Activated T-cell treated with anti-CD3 and anti-CD28 coated beads for 48 hours (primary cell): Measurements from ENCODE around the gene MMP17.

ENCODE experiments used
- DNase-seq: peaks from one replicate; pipeline ENCODE4 v3.0.0-alpha.2; 2020; ENCODE audit warnings: low read depth

Gene MMP17

DNA sequence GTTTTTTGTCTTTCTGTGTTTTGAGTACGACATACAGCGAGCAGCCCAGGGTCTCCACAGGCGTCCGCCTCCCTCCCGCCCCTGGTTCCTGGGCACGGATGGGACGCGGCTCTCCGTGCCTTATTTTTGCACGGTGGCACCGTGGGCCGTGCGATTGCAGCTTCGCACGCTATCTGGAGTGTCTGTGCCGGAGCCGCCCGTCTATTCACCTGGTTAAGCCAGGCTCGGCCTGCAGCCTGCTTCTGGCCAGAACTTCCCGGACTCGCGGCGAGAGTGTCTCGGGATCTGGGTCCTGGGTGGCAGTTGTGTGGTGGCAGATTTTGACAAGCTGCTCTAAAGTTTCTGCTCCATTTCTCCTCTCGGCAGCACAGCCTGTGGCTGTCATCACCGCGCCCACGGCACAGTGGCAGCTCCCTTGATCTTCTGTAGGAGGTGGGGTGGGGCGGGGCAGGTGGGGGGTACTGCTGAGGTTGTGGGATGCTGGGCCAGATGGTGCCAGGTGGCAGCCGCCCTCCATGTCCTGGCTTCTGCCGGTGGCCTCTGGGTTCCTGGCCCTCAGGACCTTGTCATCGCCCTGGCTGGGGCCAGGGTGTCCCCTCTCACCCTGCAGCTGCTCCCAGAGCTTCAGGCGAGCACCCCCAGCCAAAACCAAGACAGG is 2.9 kb downstream of the MMP17 start:
- DNase-seq, result no peak

DNA sequence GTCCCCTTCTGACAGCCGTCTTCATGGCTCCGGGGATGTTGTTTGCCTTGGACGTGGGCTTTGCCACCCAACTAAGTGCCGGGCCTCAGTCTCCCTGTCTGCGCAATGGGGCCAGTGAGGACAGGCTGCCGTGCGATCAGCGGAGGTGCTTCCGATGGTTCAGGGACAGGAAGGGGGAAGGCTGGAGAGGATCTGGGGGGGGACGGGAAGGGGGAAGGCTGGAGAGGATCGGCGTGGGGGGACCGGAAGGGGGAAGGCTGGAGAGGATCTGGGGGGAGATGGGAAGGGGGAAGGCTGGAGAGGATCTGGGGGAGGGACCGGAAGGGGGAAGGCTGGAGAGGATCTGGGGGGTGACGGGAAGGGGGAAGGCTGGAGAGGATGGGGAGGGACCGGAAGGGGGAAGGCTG is 3.4 kb downstream of the MMP17 start:
- no peak for DNase-seq

DNA sequence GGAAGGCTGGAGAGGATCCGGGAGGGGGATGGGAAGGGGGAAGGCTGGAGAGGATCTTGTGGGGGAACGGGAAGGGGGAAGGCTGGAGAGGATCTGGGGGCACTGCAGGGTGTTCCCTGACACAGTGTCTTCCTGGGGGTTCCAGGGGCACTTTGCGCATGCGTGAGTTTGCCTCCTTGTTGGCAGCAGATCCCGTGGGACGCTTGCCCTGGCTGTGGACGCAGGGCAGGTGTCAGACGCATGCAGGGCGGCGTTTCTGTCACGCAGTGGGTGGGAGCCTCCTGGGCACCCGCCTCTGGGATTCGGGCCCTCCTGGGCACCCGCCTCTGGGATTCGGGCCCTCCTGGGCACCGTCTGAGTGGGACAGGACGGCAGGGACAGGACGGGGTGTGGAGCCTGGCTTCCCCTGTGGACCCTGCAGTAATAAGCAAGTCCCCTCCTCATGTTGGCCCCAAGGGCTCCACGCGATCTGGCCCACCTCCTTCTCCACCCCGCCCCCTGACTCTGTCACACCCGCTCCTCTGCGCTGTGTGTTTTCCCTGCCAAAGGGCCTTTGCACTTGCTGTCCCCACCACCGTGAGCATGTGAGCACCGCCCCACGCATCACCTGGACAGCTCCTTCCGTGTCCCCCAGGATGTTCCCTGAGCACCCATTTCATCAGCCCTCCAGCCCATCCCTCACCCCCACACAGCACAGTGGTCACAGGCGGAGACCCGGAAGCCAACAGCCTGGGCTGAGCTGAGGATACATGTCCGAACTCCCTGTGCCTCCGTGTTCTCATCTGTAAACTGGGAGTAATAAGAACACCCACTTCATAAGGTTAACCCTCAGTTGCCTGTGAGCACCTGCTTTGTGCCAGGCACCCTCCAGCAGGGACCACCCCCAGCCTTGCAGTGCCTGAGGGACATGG is 4.4 kb downstream of the MMP17 start:
- no peak for DNase-seq

GRCh38 chr12:131833288-131833895 is 5.2 kb downstream of the MMP17 start:
- DNase-seq, result no peak

DNA sequence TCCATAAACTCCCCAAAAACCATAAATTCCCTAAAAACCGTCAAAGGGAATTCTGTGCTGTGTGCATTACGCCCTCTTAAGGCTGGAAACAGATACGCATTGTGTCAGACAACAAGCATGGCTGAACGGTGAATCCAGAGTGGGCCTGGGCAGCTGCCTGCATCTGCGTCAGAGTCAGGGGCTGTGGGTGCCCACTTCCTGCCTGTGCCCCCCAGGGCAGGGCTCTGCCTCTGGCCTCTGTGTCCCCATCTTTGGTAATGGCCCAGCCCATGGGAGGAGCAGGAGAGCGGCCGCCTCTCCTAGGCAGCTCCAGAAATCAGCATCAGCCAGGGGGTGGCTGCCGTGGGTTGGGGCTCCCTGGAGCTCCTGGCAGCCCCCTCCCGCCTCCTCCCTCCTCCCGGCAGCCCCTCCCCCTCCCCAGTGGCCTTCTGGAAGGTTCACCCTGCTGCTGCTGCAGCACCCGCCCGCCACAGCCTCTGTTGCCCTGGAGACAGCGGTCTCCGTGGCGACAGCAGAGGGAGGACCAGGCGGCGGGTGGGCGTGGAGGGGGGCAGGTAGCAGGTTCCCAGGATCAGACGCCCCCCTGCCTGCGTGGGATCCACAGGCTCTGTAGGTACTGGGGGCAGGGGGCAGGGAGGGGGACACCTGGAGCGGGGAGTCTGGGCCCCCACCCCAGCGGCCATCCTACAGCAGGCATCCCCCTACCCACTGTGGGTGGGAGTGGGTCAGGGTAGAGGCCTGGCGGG is 5.9 kb downstream of the MMP17 start:
- DNase-seq, result no peak

- no peak for DNase-seq
Observed at GRCh38 chr12:131834798-131835615, 6.8 kb downstream of the MMP17 start.

- DNase-seq, result no peak
Observed at GRCh38 chr12:131835616-131836171, 7.5 kb downstream of the MMP17 start.

- DNase-seq, result no peak
Observed at GRCh38 chr12:131836193-131836592, 8.0 kb downstream of the MMP17 start.

- DNase-seq, result no peak
Observed at GRCh38 chr12:131836714-131837397, 8.7 kb downstream of the MMP17 start.

DNA sequence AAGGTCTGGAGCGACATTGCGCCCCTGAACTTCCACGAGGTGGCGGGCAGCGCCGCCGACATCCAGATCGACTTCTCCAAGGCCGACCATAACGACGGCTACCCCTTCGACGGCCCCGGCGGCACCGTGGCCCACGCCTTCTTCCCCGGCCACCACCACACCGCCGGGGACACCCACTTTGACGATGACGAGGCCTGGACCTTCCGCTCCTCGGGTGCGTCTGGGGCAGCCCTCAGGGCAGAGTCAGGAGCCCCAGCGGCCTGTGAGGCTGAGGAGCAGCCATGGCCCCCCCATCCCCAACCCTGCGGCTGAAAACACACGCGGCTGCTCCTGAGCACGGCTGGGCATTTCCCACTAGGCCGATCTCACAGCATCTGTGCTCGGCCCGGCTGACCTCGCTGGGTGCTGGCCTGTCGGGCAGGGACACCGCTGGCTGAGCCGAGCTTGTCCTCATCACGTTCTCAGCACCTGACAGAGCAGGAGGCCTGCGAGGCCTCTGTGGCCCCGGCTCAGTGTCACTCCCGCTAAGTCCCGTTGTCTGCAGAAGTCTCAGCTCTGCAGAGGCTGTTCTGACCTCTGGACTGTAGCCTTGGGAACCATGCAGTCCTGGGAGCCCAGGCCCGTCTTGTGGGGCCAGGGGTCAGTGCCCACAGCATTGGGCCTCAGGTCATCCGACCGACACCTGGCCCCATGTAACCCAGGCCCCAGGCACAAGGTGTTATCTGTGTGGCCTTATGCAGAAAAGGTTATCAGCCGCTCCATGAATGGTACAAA is 12.6 kb downstream of the MMP17 start:
- no peak for DNase-seq

- DNase-seq, result no peak
Observed at GRCh38 chr12:131841547-131841946, 13.4 kb downstream of the MMP17 start.

- no peak for DNase-seq
Observed at GRCh38 chr12:131842169-131842568, 14.0 kb downstream of the MMP17 start.

DNA sequence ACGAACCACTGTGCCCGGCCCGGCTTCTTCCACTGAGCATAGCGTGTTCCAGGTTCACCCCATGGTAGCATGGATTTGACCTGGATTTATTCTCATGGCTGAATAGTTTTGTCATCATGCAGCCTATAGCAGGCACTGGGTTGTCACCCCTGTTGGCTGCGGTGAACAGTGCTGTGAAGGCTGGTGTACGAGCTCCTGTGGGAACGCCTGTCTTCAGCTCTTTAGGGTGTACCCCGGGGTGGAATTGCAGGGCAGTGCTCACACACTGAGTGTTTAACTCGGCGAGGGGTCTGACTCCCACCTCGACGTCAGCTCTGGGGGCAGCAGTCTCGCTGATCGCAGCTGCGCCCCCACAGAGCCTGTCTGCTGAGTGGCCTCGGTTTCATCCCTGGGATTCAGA is 15.3 kb downstream of the MMP17 start:
- no peak for DNase-seq

- DNase-seq, result no peak
Observed at GRCh38 chr12:131844140-131844539, 15.9 kb downstream of the MMP17 start.

GRCh38 chr12:131844656-131845055 is 16.5 kb downstream of the MMP17 start:
- DNase-seq, result no peak

GRCh38 chr12:131845121-131845520 is 16.9 kb downstream of the MMP17 start:
- no peak for DNase-seq

DNA sequence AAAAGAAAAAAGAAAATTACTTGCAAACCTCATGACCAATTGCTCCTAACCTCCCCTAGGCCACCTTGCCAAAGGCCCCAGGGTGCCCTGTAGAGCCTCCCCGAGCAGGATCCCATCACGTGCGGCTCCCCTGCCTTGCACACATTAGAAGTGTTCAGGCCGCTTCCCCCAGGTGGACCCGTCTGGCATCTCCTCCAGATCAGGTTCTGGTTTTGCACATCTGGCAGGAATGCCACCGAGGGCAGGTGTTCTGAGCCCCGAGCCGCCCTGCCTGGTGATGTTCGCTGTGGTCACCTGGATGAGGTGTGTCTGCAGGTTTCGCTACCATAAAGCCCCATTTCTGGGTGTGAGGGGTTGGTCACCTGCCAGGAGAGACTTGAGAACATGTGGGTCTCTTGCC is 19.3 kb downstream of the MMP17 start:
- no peak for DNase-seq

DNA sequence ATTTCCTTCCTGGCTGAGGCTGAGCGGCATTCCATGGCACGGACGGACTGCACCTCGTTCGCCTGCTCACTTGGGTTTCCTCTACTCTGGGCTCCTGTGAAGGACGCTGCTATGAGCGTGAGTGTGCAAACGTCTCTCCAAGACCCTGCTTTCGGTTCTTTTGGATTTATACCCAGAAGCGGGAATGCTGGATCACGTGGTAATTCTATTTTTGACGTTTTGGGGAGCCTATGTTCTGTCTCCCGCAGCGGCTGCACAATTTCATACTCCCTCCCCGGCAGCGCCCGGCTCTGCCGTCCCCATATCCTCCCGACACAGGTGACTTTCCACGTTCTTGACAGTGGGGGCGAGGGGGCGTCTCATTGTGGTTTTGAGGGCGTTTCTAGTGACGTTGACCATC is 20.6 kb downstream of the MMP17 start:
- no peak for DNase-seq

DNA sequence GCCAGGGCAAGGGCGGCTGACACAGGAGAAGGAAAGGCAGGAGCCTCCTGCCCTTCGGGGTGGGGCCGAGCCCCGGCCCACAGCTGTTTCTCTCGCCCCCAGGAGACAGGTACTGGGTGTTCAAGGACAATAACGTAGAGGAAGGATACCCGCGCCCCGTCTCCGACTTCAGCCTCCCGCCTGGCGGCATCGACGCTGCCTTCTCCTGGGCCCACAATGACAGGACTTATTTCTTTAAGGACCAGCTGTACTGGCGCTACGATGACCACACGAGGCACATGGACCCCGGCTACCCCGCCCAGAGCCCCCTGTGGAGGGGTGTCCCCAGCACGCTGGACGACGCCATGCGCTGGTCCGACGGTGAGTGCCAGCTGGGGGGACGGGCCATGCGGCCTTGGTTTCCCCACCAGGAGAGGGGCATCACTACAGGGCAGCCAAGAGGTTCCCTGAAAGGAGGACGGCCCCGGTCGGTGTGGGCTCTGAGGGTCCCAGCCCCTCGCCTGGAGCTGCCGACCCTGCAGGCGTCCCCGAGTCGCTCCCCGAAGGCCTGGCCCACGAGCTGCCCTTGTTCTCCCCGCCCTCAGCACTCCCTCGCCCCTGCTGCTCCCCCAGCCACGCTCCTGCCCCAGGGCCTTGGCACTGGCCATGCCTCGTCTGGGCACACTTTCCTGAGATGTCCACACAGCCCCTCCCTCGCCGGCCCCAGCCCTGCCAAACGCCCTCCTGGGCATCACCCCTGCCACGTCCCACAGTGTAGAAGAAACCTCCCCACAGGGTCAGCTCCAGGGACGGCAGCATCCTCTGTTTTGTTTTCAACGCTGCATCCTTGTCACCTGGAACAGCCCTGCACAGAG is 21.7 kb downstream of the MMP17 start:
- no peak for DNase-seq
